DMS 273 treated with DMSO at 0.1 percent for 48 hours (cell line): Measurements from ENCODE around the gene BCL3.

Experiments
- DNase-seq: peaks from one replicate; lab custom pipeline; 2025; lab: John Stamatoyannopoulos, UW

Gene BCL3

DNA sequence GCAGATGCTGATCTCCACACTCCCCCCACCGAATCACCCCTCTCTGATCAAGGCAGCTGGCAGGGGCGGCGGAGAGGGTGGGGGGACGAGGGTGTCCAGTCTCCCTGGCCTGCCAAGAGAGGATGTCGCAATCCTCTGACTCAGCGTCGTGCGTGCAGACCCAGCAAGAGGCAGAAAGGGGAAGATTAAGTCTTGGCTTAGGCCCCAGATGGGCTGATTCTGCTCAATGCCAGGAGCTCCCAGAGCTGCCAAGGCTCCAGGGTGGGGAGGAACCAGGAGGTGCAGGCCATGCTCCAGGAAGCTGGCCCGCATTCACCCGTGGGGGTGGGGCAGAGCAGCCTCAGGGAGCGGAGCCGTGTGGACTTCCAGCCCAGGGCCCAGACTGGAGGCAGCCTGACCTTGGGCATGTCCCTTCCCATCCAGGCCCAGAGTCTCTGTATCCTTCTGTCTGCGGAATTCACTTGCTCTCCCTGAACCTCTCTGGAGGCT, 6.6 kb upstream of the BCL3 start:
- peak; percentile 90 for DNase-seq

DNA sequence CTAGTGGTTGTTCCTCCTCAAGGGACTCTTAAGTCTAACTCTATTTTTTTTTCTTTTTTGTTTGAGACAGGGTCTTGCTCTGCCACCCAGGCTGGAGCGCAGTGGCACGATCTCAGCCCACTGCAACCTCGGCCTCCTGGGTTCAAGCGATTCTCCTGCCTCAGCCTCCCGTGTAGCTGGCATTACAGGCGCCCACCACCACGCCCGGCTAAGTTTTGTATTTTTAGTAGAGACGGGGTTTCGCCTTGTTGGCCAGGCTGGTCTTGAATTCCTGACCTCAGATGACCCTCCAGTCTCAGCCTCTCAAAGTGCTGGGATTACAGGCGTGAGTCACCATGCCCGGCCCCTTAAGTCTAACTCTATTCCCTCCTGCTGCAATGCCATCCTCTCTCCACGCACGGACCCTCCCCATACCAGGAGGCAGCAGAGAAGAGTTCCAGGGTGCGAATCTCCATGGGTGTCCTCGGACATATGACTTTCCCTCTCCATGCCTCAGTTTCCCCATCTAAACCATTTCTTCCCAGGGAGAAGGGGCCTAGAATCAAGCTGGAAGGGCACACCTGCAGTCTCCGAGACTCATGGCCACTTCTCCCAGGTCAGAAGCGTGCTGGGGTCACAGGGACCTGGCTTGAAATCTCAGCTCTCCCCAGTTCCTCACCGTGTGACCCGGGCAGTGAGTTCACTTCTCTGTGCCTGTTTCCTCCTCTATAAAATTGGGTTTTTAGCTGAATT, 6.0 kb upstream of the BCL3 start:
- DNase-seq, result no peak

GRCh38 chr19:44744871-44745332, 3.6 kb upstream of the BCL3 start:
- DNase-seq, result no peak

- DNase-seq, result peak; percentile 23
Observed at GRCh38 chr19:44745341-44745831, 3.1 kb upstream of the BCL3 start.

DNA sequence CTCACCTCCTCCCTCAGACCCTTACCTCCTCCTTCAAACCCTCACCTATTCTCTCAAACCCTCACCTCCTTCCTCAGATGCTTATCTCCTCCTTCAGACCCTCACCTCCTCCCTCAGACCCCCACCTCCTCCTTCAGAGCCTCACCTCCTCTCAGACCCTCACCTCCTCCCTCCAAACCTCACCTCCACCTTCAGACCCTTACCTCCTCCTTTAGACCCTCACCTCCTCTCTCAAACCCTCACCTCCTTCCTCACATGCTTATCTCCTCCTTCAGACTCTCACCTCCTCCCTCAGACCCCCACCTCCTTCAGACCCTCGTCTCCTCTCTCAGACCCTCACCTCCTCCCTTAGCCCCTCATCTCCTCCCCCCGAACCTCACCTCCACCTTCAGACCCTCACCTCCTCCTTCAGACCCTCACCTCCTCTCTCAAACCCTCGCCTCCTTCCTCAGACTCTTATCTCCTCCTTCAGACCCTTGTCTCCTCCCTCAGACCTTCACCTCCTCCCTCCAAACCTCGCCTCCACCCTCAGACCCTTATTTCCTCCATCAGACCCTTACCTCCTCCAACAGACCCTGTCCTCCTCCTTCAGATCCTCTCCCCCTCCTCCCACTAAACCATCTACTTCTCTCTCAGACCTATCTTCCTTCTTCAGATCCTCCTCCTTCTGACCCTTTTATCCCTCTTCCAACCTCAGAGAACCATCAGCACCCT, 2.5 kb upstream of the BCL3 start:
- no peak for DNase-seq

GRCh38 chr19:44746616-44746945, 1.9 kb upstream of the BCL3 start:
- DNase-seq, result no peak

DNA sequence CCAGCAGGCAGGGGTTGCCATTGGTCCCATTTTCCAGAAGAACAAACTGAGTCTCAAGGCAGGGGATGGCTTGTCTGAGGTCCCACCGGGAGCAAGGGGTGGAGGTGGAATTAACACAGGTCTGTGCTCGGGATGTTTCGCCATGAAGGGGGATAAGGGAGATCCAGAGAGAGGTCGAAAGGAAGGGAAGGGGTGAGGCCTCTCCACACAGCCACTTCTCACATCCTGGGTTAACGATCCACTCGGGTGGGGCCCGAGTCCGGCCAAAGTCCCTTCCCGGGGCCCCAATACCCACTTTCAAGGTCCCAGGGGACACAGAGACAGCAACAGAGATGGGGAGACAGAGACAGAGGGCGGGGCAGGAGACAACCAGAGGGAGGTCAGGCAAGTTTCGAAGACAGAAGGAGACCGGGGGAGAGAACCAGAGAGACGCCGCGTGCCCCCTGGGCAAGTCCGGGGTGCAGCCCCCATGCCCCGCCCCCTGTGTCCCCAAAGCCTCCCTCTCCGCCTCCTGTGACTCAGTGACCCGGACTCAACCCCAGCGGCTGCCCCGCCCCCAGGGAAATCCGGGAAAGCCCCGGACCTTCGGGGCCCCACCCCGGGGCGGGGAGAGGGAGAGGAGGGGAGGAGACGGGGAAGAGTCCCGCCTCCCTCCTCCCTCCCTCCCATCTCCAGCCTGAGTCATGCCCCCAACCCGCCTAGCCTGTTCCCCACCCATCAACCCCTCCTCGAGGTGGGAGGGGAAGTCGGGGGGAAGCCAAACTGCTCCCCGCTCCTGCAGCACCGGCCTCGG, 1.4 kb upstream of the BCL3 start:
- DNase-seq, result peak; percentile 37

DNA sequence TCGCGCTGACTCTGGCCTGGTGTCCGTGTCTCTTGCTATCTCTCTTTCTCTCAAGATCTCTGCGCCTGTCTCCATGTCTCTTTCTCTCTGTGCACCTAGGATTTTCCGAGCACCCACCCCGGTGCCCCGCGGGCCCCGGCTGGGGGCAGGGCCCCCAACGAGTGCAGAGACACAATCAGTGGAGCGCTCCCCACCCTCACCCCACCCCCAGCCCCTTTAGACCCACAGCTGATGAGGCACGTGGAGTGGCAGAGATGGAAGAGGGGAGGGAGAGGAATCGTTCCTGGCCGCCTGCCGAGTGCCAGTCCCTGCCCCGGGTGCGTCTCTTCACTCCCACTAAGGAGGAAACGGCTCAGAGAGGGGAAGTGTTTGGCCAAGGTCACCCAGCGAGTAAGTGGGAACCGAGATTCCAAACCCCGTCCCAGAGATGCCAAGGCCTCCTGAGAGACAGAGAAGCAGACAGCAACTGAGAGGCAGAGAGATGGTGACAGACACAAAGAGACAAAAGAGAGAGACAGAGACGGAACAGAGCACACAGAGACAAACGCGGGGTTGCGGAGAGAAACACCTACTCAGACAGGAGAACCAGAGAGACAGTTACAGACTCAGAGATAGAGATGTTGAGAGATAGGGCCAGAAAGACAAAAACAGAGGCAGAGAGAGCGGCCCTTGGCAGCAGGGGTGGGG, 626 bp upstream of the BCL3 start:
- peak; percentile 11 for DNase-seq

DNA sequence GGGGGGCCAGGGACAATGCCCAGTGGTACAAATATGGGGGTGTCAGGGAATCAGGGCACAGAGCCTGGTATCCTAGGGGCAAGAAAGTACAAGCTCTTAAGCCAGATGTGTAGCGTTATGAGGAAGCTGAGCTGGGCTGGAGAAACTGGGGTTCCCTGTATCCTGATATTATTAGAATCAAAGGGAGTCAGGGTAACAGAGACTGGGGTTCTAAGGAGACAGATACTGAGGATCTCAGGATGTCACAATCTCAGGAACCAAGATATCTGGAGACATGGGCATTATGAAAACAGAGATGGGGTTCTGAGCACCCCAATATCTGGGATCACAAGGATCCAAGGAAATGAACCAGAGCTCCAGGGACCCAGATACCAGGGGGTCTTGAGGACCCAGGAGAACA, 784 bp downstream of the BCL3 start:
- DNase-seq, result no peak

GRCh38 chr19:44749994-44750393, 1.5 kb downstream of the BCL3 start:
- DNase-seq, result no peak

DNA sequence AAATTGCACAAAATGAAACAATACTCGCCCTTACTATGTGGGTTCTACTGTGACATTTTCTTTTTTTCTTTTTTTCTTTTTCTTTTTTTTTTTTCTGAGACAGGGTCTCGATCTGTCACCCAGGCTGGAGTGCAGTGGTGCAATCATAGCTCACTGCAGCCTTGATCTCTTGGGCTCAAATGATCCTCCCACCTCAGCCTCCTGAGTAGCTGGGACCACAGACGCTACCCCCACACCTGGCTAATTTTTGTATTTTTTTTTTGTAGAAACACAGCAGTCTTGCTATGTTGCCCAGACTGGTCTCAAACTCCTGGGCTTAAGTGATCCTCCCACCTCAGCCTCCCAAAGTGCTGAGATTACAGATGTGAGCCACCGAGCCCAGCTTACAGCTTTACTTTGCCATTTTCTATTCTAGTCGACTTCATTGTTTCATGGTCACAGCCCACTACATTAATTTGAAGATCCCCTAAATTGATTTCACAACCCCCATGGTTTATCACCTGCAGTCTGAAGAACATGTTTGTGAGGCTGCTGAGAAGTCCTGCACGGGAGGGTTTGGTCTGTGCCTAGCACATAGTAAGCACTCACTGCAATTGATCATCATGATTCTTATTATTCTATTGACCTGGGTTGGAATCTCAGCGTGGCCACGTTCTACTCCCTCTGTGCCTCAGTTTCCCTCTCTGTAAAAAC, 3.8 kb downstream of the BCL3 start:
- no peak for DNase-seq

DNA sequence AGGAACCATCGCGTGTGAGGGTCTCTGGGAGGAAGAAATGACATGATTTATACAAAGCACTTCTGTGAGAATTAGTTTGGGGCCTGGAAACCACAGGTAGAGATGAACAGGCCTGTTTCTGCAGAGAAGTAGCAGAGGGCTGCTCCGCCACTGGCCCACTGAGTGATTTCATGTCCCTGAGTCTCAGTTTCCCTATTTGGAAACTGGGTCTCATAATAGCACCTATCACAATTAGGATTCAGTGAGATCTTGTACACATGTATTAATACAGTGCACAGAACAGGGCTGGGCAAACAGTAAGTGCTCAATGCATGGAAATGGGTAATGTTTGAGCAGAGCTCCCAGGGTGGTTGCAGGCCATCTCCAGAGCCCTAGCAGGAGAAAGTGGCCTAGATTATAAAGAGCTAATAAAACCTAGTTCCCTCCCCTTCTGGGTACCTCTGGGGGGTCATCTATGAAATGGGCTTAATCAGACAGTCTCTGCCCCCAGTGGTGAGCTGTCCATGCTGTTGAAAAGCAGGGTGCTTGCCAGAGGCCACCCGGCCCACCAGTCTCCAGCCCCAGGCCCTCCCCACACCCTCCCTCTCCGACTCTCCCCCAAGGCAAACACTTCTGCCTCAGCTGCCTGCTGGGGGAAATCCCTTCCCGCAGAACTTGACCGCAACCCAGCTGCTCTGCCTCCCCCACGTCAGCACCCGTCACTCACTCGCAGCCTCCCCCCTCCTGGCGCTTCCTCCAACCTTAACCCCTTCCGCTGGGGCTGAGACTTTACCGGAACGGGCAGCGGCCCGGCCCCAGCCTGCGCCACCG, 4.5 kb downstream of the BCL3 start:
- peak; percentile 72 for DNase-seq

GRCh38 chr19:44753626-44753931, 5.1 kb downstream of the BCL3 start:
- no peak for DNase-seq

DNA sequence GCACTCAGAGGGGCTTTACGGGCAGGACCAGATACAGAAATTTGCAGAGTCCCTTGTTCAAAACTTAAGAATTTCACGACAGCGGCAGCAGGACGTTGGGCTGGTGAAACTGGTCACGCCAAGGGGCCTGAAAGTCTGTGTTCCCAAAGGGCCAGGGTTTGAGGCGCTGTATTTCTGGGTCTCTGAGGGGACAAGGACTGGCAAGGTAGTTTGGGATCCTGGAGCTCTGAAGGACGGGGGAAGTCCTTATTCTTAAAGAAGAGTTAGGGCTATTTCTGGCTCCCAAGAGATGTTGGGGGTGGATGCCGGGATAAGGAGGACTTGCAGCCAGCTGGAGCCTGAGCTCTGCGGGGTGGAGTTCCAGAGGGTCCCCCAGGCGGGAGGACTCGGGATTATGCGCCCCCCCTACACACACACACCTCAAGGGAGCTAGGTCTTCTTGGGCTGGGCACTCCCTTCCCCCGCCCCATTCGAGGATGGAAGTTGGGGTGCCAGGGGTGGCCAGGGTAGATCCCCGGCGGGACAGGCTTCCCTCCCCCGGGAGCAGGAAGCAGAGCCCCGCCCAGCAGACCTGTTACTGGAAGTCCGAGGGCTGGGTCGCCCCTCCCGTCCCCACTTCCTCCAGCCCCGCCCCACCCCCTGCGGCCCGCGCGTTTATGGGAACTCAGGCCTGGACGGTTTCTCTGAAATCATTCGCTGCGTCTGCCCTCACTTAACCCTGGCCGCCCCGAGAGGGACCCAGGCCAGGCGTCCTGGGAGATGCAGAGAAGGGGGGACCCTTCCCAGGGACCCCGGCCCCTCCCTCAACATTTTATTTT, 5.6 kb downstream of the BCL3 start:
- DNase-seq, result peak; percentile 37

DNA sequence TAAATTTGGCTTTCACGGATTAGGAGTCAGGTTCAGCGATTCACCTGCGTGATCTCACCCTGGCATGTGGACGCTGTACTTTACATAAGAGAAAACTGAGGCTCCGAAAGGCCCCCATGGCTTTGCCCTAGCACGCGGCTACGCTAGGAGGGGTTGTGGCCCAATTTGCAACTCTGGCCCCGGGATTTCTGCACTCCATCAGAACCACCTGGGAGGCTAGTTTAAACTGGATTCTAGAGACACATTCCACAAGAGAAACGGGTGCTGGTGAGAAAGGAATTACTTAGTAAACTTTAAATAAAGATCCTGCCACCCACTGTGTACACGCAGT, 6.2 kb downstream of the BCL3 start:
- DNase-seq, result no peak

- no peak for DNase-seq
Observed at GRCh38 chr19:44755219-44755618, 6.7 kb downstream of the BCL3 start.

- DNase-seq, result no peak
Observed at GRCh38 chr19:44756089-44756562, 7.6 kb downstream of the BCL3 start.

DNA sequence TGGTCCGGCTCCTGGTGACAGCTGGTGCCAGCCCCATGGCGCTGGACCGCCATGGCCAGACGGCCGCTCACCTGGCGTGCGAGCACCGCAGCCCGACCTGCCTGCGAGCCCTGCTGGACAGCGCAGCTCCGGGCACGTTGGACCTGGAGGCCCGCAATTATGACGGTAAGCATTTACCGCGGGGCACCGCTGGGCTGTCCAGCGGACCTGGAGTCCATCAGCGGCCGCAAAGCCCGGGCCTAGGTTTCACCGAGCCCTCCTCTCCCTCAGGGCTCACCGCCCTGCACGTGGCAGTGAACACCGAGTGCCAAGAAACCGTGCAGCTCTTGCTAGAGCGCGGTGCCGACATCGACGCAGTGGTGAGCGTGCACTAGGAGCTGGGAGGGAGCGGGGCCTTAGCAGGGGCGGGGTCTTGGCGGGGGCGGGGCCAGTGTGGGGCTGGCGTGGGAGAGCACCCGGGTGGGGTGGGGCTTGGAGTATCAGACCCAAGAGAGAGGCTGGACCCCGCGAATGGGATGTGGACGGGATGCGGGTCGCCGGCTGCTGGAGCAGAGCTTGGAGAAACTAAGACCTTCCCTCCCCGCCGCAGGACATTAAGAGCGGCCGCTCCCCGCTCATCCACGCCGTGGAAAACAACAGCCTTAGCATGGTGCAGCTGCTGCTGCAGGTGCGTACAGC, 8.7 kb downstream of the BCL3 start:
- no peak for DNase-seq
